LNCAP (cell line): ENCODE results near the gene ETNK2.

Source experiments
- CTCF ChIP-seq: fragments of 450-650 bp; IDR thresholded peaks from 2 replicates; pipeline ENCODE4 v1.5.1; 2017; ENCODE audit warnings: mild to moderate bottlenecking

Gene ETNK2

DNA sequence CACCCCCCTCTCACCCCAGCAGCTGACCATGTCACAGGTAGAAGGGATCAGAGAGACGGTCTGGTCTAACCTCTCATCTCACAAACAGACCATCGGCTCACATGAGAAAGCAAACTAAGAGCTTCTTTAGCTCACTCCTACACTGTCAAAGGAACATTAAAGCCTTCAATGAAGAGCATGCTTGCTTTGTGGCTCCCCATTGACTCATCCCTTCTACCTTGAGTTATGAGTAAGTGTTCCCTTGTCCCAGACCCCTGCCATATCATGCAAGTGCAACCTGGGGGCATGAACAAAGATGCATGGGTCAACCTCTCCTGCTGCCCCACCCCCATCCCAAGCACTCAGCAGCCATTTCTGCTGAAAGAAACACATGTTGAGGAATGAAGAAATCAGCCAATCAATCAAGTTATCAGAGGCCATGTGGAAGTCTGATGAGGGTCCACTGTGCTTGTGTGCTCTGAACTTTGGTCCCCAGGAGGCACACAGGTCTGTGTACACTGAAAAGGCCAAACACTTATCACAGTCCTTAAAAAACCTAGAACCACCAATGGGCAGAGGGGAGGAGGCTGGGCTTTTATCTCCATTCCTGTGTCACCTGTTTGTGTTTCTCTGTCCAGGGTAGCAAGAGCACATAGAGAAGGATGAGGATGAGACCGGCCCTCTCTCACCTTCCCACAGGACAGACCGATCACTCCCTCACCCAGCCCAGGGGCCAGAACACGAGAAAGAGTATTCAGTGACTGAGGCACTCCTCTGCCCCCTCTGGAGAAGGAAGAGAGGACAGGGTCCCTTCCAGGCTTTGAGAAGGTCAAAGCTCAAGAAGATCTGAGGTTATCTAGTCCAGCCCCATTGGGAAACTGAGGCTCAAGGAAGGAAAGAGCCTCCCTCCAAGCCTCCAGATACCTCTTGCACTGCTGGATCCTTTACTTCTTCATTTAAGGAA is 9.5 kb downstream of the ETNK2 start:
- no peak for TF ChIP-seq CTCF

DNA sequence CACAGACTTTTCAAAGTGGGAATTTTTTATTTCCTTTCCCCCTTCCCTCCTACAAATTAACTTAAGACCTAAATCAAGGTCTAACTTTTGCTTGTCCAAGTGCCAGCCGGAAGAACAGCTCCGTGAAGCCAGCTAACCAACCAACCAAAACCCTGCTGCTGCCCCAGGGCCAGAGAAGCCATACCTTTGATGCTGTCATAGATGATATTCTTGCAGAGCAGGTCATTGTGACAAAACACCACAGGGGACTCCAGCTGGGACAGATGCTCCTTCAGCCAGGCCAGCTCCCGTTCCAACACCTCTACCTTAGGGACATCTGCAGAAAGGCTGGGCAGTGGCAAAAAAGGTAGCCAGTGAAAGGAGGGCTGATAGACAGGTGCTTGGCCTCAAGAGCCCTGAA is 10.7 kb downstream of the ETNK2 start:
- TF ChIP-seq CTCF = no peak

GRCh38 chr1:204139952-204140351 is 11.9 kb downstream of the ETNK2 start:
- no peak for TF ChIP-seq CTCF

- TF ChIP-seq CTCF = no peak
These were observed 12.8 kb downstream of the ETNK2 start for GRCh38 chr1:204139088-204139487.

DNA sequence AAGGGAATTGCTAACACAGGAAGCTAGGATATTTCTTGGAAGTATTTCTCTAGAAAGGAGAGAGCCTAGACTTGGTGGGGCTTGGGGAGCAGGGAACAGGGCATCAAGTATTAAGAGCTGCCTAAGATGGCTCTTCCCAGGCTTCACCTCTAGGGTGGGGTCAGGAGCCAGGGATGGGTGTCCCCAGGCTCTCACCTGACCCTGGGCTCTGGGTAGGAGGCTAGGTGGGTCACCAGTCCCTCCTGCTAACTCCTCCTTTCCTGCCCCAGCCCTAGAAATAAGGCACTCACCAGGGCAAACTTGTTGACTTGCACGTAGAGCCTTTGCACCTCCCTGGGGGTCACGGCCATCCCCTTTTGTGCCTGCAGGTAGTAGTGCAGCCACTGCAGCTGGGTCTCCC is 15.0 kb downstream of the ETNK2 start:
- no peak for TF ChIP-seq CTCF

- no peak for TF ChIP-seq CTCF
These were observed 17.7 kb downstream of the ETNK2 start for GRCh38 chr1:204134103-204134502.

DNA sequence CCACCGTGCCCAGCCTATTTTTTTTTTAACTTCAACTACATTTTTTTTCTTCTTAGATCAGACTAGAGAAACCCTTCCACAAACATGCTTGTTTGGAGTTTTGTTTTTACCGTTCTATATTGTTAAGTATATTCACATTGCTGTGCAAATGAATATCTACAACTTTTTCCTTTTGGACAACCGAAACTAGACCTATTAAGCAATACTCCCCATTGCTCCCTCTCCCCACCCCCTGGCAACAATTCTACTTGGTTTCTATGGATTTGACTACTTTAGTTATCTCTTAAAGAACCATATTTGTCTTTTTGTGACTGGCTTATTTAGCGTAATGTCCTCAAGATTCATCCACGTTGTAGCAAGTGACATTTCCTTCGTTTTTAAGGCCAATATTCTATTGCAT is 19.1 kb downstream of the ETNK2 start:
- TF ChIP-seq CTCF = no peak
